Trophoblast cell (in vitro differentiated cells and primary cell): ENCODE measurements around the gene KLHL3.

Experiments
- DNase-seq, 2 donors: peaks; one replicate each; pipeline ENCODE4 v3.0.0-alpha.2; 2016
- H2AFZ ChIP-seq: 2 replicates; pipeline ENCODE4 v1.6.1; 2013; ENCODE audit warnings: low read length, moderate library complexity, mild to moderate bottlenecking; ENCODE audit not compliant: insufficient read depth, poor library complexity
- H2AK5ac ChIP-seq: 2 replicates; pipeline ENCODE4 v1.6.1; 2013; ENCODE audit warnings: mild to moderate bottlenecking, low read length
- H2BK120ac ChIP-seq: 2 replicates; pipeline ENCODE4 v1.6.1; 2013; ENCODE audit warnings: low read length, mild to moderate bottlenecking, moderate library complexity; ENCODE audit not compliant: insufficient read depth, poor library complexity
- H2BK12ac ChIP-seq: 2 replicates; pipeline ENCODE4 v1.6.1; 2013; ENCODE audit warnings: mild to moderate bottlenecking, low read length, moderate library complexity
- H2BK5ac ChIP-seq: 2 replicates; pipeline ENCODE4 v1.6.1; 2013; ENCODE audit warnings: low read length, low read depth, moderate library complexity, mild to moderate bottlenecking; ENCODE audit not compliant: poor library complexity
- H3K14ac ChIP-seq: 2 replicates; pipeline ENCODE4 v1.6.1; 2013; ENCODE audit warnings: mild to moderate bottlenecking, low read length
- H3K18ac ChIP-seq: 2 replicates; pipeline ENCODE4 v1.6.1; 2013; ENCODE audit warnings: mild to moderate bottlenecking, low read length
- H3K23ac ChIP-seq: 2 replicates; pipeline ENCODE4 v1.6.1; 2013; ENCODE audit warnings: low read length
- H3K27ac ChIP-seq: 2 replicates; pipeline ENCODE4 v1.5.1; 2013; ENCODE audit warnings: low read depth, mild to moderate bottlenecking, inconsistent platforms, low read length, moderate library complexity
- H3K27me3 ChIP-seq: 2 replicates; pipeline ENCODE4 v1.6.1; 2013; ENCODE audit warnings: inconsistent platforms, mild to moderate bottlenecking, low read length, moderate library complexity; ENCODE audit not compliant: insufficient read depth
- H3K36me3 ChIP-seq, 2 experiments: 1 replicate in 1 of 2; 2 replicates in 1 of 2; pipeline ENCODE4 v1.6.1; 2013; ENCODE audit warnings: low read length in 2 of 2, mild to moderate bottlenecking in 2 of 2, moderate library complexity in 1 of 2; ENCODE audit not compliant: insufficient read depth in 2 of 2, control insufficient read depth in 1 of 2
- H3K4ac ChIP-seq: 2 replicates; pipeline ENCODE4 v1.6.1; 2013; ENCODE audit warnings: low read depth, mild to moderate bottlenecking, low read length, moderate library complexity
- H3K4me1 ChIP-seq, 2 experiments: 1 replicate in 1 of 2; 2 replicates in 1 of 2; pipeline ENCODE4 v1.6.1; 2013; ENCODE audit warnings: low read length in 2 of 2, mild to moderate bottlenecking in 2 of 2, moderate library complexity in 1 of 2; ENCODE audit not compliant: insufficient read depth in 2 of 2, control insufficient read depth in 1 of 2
- H3K4me2 ChIP-seq: 2 replicates; pipeline ENCODE4 v1.6.1; 2013; ENCODE audit warnings: inconsistent platforms, mild to moderate bottlenecking, low read length, moderate library complexity
- H3K4me3 ChIP-seq: 2 replicates; pipeline ENCODE4 v1.5.1; 2013; ENCODE audit warnings: mild to moderate bottlenecking, low read depth, low read length, inconsistent platforms
- H3K79me1 ChIP-seq: one replicate; pipeline ENCODE4 v1.6.1; 2013; ENCODE audit warnings: low read length
- H3K79me2 ChIP-seq: 2 replicates; pipeline ENCODE4 v1.6.1; 2013; ENCODE audit warnings: low read length, mild to moderate bottlenecking; ENCODE audit not compliant: control insufficient read depth, insufficient read depth, poor library complexity
- H3K9ac ChIP-seq: 2 replicates; pipeline ENCODE4 v1.6.1; 2013; ENCODE audit warnings: mild to moderate bottlenecking, low read length
- H3K9me3 ChIP-seq: 2 replicates; pipeline ENCODE4 v1.6.1; 2013; ENCODE audit warnings: low read depth, mild to moderate bottlenecking, control low read depth, inconsistent platforms, low read length; ENCODE audit not compliant: insufficient read depth
- H4K12ac ChIP-seq: 2 replicates; pipeline ENCODE4 v1.6.1; 2013; ENCODE audit warnings: low read depth, mild to moderate bottlenecking, low read length, moderate library complexity
- H4K8ac ChIP-seq: 2 replicates; pipeline ENCODE4 v1.6.1; 2013; ENCODE audit warnings: low read depth, mild to moderate bottlenecking, low read length, moderate library complexity
- H4K91ac ChIP-seq: one replicate; pipeline ENCODE4 v1.6.1; 2013; ENCODE audit warnings: low read depth, mild to moderate bottlenecking, low read length, moderate library complexity
- WGBS: extraction: QIAGEN DNeasy Blood & Tissue Kit; methylation state at CpG from one replicate; pipeline ENCODE4 v1.1.7; 2013; ENCODE audit warnings: missing lambda C conversion rate; ENCODE audit not compliant: insufficient read length, insufficient coverage; ENCODE audit errors: extremely low coverage; 5-methylcytosine and 5-hydroxymethylcytosine counted together

Gene KLHL3

DNA sequence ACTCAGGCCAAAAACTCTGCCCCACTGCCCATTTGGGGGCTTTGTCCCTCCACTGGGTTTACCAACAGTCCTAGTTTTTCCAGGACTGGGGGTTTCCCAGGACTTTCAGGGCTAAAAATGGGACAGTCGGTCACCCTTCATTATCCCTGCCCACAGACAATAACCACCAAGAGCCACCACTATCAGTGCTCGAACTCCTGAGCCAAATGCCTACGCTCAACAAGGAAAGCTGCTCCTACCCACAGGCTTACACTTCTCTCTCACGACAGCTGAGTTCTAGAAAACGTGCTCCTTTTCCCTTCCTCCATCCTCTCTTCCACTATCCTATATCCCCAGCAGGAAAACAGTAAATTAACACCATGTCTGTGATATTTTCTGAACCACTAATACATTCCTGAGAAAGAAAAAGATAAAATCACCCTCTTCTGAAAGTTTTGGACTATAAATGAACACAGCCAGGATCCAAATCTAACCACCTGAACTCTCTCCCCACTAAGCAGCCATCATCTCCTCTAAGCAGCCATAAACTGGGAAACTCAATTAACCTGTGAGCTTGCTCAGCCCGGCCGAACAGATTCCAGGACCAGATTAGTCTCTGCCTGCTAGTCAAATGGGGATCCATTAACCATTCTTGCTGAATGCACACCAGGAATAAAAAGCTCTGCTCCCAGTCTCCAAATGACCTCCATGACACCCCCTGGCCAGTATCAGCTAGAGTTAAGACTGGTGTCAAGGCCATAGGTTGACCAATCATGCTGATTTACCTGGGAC lies 41.8 kb downstream of the KLHL3 start:
- H3K4me2 ChIP-seq: no peak overlapping the region
- H2BK120ac ChIP-seq: no peak overlapping the region
- no peak overlapping the region for H3K23ac ChIP-seq
- no peaks in the 10 kb centered on the region for H3K79me2 ChIP-seq
- no peak overlapping the region for H3K9ac ChIP-seq
- H3K27me3 ChIP-seq: no peaks in the 10 kb centered on the region
- H3K4me1 ChIP-seq: no peaks in the 10 kb centered on the region
- H2BK12ac ChIP-seq: no peak overlapping the region
- no peak for DNase-seq
- H3K79me1 ChIP-seq: no peaks in the 10 kb centered on the region
- H2BK5ac ChIP-seq: no peak overlapping the region
- H3K4me3 ChIP-seq: no peak overlapping the region
- H4K8ac ChIP-seq: no peak overlapping the region
- H4K12ac ChIP-seq: no peak overlapping the region
- H2AFZ ChIP-seq: no peak overlapping the region
- peaks cover 1% of the 10 kb centered on the region for H3K9me3 ChIP-seq
- no CpG with 5 or more reads among the region's 7 CpGs for WGBS
- no peak overlapping the region for H3K4ac ChIP-seq
- no peak overlapping the region for H3K14ac ChIP-seq
- no peak overlapping the region for H2AK5ac ChIP-seq
- H3K18ac ChIP-seq: no peak overlapping the region
- no peak overlapping the region for H3K27ac ChIP-seq
- no peaks in the 10 kb centered on the region for H3K36me3 ChIP-seq
- no peak overlapping the region for H4K91ac ChIP-seq

- H2AK5ac ChIP-seq: no peak overlapping the region
- no peak for DNase-seq
- H4K12ac ChIP-seq: no peak overlapping the region
- H3K14ac ChIP-seq: no peak overlapping the region
- H3K4ac ChIP-seq: no peak overlapping the region
- H2BK12ac ChIP-seq: no peak overlapping the region
- H2AFZ ChIP-seq: no peak overlapping the region
- no peaks in the 10 kb centered on the region for H3K27me3 ChIP-seq
- no peaks in the 10 kb centered on the region for H3K36me3 ChIP-seq
- H3K79me1 ChIP-seq: no peaks in the 10 kb centered on the region
- no peak overlapping the region for H4K8ac ChIP-seq
- H3K27ac ChIP-seq: no peak overlapping the region
- no peak overlapping the region for H2BK120ac ChIP-seq
- no peak overlapping the region for H3K23ac ChIP-seq
- no peak overlapping the region for H2BK5ac ChIP-seq
- no CpG with 5 or more reads among the region's 1 CpG for WGBS
- H3K18ac ChIP-seq: no peak overlapping the region
- no peaks in the 10 kb centered on the region for H3K4me1 ChIP-seq
- H3K4me2 ChIP-seq: no peak overlapping the region
- no peaks in the 10 kb centered on the region for H3K79me2 ChIP-seq
- no peak overlapping the region for H4K91ac ChIP-seq
- H3K9me3 ChIP-seq: peaks cover 1% of the 10 kb centered on the region
- H3K9ac ChIP-seq: no peak overlapping the region
- no peak overlapping the region for H3K4me3 ChIP-seq
Observed at GRCh38 chr5:137693307-137693950, 42.5 kb downstream of the KLHL3 start.

DNA sequence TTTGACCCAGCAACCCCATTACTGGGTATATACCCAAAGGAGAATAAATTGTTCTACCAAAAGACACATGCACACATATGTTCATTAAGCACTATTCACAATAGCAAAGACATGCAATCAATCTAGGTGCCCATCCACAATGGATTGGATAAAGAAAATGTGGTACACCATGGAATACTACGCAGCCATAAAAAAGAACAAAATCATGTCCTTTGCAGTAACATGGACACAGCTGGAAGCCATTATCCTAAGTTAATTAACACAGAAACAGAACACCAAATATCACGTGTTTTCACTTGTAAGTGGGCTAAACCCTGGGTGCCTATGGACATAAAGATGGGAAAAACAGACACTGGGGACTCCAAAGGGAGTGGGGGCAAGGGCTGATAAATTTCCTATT lies 46.6 kb downstream of the KLHL3 start:
- Histone ChIP-seq H4K91ac (no peak overlapping the region), H4K12ac (no peak overlapping the region), H3K9me3 (peaks cover 1% of the 10 kb centered on the region), H3K27me3 (no peaks in the 10 kb centered on the region), H3K23ac (no peak overlapping the region), H3K4ac (no peak overlapping the region), H2AK5ac (no peak overlapping the region), H3K27ac (no peak overlapping the region), H3K9ac (no peak overlapping the region), H3K36me3 (no peaks in the 10 kb centered on the region), H2BK12ac (no peak overlapping the region), H2BK5ac (no peak overlapping the region), H2BK120ac (no peak overlapping the region), H4K8ac (no peak overlapping the region), H3K14ac (no peak overlapping the region), H3K4me1 (no peaks in the 10 kb centered on the region), H3K79me2 (no peaks in the 10 kb centered on the region), H3K4me3 (no peak overlapping the region), H2AFZ (no peak overlapping the region), H3K18ac (no peak overlapping the region), H3K4me2 (no peak overlapping the region), H3K79me1 (no peaks in the 10 kb centered on the region)
- no peak for DNase-seq
- WGBS: no CpG with 5 or more reads among the region's 2 CpGs

DNA sequence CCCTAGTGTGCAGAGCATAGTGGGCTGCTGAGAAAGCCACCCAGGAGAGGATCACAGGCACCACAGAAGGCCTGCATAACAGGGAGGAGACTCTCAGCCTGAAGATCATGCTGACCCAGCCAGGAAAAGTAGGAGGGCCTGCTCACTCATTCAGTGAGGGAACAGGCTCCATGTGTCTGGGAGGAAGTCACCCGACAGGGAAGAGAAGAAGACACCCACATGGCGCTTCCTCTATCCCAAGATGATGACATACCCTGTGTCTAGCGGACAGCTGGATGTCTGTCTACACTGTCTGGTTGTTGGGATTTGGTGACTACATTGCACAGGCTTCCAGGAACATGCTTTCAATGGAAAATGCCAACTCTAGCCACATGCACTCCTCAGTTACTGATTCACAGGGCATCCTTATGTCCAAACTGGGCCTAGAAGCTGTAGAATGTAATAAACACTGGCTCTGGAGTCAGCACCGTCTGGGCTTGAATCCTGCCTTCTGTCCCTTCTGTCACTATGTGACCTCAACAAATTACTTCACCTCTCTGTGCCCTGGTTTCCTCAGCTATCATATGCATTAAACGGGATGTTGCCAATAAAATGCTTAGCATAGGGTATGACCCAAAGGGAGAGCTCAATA lies 47.6 kb downstream of the KLHL3 start:
- Histone ChIP-seq H3K27me3 (no peaks in the 10 kb centered on the region), H4K91ac (no peak overlapping the region), H2AK5ac (no peak overlapping the region), H2AFZ (no peak overlapping the region), H3K4me3 (no peak overlapping the region), H3K9me3 (peaks cover 1% of the 10 kb centered on the region), H3K79me1 (no peaks in the 10 kb centered on the region), H2BK120ac (no peak overlapping the region), H4K12ac (no peak overlapping the region), H3K4ac (no peak overlapping the region), H3K14ac (no peak overlapping the region), H2BK12ac (no peak overlapping the region), H3K23ac (no peak overlapping the region), H3K4me1 (no peaks in the 10 kb centered on the region), H4K8ac (no peak overlapping the region), H3K9ac (no peak overlapping the region), H3K4me2 (no peak overlapping the region), H3K18ac (no peak overlapping the region), H2BK5ac (no peak overlapping the region), H3K36me3 (no peaks in the 10 kb centered on the region), H3K27ac (no peak overlapping the region), H3K79me2 (no peaks in the 10 kb centered on the region)
- no CpG with 5 or more reads among the region's 5 CpGs for WGBS
- no peak for DNase-seq
